ENCODE measurements around the gene HOXC11. TPM values are rescaled to one million over a fixed set of nuclear protein-coding genes. Genes with fewer than 3 reads are reported as not detected.

Gene HOXC11
- polyA plus RNA-seq, 5 donors, result 0.40 TPM; not detected in 4

DNA sequence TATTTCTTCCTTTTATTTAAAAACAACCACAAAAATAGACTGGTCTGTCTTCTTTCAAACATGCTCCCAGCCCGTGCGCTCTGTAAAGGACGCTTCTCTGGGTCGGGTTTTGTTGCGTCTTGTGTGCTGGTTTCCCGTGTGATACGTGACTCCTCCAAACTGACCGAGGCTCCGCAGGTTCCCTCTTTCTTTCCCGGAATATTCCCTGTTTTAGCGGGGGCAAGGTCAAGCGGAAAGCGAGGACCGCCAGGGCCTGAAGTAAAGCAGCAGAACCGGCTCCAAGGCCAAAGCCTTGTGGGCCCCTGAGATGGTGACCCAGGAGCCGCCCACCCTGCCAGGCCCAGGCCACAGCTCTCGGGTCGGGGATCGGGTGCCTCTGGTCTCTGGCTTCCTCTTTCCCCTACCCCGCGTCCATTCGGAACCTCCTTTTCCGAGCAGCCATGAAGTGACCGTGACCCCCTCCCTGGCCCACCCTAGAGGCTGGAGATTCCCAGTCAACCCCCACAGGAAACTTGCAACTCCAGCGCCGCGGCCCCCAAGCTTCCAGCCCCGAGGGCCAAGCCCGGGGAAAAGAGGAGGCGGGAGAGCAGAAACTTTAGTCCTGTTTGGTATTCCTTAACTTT, 11.1 kb downstream of the HOXC11 start:
- no peak for DNase-seq

DNA sequence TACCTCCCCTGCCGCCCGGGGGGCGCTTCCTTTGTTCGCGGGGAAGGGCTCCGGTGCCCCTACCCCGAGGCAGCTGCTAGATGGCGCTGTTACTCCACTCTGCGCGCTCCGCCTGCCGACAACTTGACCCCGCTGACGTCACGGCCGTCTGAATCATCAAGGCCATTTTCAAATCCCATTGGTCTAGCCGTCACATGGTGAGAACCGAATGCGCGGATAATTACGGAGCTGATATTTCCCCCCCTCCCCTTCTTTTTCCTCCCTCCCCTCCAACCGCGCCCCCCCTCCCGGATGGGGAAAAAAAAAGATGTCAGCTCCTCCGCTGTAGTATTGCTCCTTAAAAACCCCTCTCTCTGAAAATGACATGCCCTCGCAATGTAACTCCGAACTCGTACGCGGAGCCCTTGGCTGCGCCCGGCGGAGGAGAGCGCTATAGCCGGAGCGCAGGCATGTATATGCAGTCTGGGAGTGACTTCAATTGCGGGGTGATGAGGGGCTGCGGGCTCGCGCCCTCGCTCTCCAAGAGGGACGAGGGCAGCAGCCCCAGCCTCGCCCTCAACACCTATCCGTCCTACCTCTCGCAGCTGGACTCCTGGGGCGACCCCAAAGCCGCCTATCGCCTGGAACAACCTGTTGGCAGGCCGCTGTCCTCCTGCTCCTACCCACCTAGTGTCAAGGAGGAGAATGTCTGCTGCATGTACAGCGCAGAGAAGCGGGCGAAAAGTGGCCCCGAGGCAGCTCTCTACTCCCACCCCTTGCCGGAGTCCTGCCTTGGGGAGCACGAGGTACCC, 12.2 kb downstream of the HOXC11 start, which contains the start of gene HOXC10:
TSS of gene HOXC10 (plus strand) at position 246 of the 791 bp plus-strand sequence. CDS start at position 360, 114 bp downstream.
- peak; percentile 67 to 73 for DNase-seq

DNA sequence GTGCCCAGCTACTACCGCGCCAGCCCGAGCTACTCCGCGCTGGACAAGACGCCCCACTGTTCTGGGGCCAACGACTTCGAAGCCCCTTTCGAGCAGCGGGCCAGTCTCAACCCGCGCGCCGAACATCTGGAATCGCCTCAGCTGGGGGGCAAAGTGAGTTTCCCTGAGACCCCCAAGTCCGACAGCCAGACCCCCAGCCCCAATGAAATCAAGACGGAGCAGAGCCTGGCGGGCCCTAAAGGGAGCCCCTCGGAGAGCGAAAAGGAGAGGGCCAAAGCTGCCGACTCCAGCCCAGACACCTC, 12.7 kb downstream of the HOXC11 start:
- DNase-seq, result no peak

DNA sequence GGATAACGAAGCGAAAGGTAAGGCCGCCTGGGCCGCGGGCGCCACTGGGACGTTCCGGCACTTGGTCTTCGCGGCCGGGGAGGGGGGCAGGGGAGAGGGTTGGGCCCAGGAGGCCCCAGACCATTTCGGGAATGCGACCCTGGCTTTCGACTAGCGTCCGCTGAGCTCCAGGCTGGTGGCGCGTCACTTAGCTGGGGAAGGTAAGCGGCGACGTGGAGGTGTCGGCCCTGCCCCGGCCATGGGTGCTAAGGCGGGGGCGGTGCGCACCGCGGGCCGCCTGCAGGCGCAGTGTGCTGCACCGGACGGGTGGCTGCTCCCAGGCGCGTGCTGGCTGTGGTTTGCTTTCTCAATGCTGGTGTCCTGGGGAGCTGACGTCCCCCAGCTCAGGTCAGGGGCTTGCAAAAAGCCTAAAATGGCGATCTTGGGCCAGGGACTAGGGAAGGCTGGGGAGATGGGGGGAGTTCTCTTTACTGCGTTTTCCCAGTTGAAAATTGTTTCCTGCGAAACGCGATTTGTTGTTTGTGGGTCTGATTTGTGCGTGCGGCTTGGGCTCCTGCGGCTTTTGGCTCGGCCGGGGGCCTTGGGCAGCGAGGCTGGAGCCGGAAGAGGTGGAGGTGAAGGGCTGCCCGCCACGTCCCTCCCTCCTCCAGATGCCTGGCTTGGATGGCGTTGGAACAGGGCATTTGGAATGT, 13.2 kb downstream of the HOXC11 start:
- no peak for DNase-seq

DNA sequence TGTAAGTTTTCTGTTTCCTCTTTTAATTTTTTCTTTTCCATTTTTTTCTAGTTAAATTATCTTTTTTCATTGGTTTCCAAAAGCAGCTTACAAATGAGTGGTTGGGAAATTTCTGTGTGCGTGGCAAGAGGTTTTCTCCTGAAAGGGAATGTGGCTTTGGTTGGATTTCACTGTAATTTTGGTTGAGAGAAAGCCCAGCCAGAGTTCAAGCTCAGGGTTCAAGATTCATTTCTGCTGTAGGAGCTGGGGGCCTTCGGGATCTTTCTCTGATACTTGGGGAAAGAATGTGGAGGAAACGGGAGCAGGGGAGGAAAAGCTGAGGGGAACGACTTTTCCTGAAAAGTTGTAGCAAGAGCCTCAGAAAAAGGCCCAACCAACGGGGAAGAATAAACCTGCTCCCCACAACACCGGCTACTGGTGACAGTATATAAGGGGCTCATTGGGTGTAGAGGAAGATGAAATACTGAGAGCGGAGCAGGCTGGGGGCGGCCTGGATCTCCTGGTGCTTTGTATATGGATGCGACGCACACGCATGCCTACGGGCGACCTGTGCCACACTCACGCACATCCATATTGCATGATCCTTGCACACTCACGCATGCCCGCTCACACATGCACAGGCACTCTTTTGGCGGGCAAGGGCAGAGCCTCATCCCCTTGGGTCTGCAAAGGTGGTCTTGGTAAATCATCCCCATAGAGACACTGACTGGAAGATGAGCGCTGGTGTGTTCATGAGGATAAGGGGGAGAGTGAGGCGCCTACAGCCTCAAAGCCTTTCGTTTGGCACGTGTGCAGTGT, 14.0 kb downstream of the HOXC11 start:
- DNase-seq, result no peak

DNA sequence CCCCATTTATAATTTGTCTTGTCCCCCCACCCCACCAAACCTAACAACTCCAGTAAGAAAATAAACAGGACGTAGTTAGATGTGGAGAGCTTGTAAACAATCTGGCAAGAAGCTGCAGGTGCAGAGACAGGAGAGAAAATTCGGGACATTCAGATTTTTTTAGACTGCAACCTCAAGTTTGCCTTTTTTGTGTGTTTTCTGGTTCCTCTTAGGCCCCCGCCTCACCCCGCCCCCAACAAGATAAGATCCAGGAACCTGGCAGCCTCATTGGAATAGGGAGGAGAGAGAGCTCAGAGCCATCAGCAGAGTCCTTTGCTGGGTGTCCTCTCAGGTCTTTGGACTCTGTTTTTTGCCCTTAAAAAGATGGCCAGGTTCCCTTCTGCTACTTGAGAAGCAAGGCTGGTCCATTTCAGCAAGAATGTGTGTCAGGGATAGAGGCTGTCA, 14.9 kb downstream of the HOXC11 start:
- no peak for DNase-seq

DNA sequence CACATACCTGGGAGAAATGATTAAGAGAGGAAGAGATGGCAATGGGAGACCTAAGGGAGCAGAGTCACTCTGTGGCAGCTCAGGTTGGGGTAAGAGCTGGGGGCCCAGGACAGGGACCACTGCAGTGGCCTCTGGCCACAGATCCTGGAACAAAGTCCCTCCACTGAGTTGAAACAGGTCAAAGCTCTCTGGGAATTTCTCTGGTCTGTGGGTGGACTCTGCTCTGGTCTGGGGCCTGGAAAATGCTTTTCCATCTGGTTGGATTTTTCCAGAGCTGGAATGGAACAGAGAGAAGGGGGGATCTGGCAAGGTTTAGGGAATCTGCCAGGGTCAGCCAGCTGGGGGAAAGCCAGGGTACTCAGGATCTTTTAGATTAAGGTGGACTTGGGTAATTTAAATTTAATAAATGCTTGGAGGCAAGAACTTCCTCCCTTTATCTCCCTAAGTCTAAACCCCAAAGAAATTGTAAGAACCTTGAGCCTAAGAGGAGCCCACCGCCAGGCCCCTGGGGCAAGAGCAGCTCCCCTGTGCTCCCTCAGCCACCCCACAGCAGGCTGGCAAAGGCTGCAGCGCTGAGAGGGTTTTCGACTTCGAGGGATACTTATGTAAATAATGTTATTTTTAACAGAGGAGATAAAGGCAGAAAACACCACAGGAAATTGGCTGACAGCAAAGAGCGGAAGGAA, 15.8 kb downstream of the HOXC11 start:
- DNase-seq, result no peak

DNA sequence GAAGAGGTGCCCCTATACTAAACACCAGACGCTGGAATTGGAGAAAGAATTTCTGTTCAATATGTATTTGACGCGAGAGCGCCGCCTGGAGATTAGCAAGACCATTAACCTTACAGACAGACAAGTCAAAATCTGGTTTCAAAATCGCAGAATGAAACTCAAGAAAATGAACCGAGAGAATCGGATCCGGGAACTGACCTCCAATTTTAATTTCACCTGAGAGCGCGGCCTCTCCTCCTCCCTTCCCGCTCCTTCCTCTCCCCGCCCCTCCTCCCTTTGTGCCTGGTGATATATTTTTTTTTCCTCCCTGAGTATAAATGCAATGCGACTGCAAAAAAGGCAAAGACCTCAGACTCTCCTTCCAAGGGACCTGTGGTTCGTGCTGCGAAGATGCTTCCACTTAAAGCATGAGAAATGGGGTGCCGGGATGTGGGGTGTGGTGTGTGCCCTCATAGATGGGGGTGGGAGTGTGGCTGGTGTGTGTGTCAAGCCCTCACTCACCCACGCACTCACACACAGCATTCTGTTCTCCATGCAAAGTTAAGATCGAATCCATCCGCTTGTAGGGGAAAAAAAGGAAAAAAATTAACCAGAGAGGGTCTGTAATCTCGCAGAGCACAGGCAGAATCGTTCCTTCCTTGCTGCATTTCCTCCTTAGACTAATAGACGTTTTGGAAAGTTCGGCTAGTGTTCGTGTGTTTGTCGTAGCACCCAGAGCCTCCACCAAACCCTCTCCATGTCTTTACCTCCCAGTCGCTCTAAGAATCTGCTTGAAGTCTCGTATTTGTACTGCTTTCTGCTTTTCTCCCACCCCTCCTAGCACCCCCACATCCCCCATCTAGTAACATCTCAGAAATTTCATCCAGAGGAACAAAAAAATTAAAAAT, 16.5 kb downstream of the HOXC11 start:
- DNase-seq, result no peak

DNA sequence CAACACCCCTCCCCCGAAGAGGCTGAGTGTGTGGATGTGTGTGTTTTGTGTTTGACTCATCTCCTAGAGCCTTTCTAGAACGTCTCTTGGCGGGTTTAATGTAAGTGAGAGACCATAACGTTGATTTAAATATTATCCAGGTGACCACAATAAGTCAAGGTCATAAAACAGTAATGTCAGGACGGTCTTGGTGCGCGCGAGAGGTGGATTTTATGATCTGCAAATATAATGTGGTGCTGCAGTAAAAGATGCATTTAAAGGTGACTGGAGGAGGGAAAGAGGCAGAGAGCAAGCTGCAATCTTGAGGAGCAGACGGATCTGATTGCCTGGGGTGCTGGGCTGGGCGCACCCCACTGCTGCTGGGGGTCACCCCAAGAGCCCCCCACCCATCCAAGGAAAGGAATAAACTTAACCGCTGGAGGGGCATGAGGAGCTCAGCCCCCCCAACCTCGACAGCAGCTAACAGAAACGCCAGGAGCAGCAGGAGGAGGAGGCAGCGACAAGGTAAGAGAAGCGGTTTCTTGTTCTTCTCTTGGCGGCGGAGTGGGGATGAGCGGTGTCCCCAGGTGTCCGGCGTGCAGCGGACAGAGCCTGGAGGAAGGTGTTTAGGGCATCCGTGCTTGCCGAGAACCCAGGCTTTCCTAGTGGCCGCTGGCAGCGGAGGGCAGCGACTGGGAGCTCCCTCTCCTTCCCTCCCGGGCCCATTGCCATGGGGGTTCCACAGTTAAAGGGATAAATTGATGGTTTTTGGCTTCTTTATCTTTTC, 17.6 kb downstream of the HOXC11 start:
- no peak for DNase-seq

DNA sequence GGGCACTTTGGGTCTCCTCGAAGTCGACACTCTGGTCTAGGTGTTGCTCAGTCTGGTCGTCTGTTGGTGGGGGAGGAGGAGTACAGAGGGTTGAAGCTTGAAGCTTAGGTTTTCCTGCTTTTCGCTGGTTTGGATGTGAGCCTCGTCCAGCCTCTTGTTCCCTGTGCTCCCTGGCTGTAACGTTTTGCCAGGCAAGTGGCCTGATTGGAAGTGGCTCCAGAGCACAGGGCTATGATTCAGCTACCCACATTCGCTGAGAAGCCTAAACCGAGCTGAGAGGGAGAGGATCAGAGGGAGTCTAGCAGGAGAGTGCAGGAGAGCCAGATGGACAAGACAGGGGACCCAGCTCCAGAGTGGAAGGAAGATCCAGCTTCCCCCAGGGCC, 18.1 kb downstream of the HOXC11 start:
- no peak for DNase-seq

DNA sequence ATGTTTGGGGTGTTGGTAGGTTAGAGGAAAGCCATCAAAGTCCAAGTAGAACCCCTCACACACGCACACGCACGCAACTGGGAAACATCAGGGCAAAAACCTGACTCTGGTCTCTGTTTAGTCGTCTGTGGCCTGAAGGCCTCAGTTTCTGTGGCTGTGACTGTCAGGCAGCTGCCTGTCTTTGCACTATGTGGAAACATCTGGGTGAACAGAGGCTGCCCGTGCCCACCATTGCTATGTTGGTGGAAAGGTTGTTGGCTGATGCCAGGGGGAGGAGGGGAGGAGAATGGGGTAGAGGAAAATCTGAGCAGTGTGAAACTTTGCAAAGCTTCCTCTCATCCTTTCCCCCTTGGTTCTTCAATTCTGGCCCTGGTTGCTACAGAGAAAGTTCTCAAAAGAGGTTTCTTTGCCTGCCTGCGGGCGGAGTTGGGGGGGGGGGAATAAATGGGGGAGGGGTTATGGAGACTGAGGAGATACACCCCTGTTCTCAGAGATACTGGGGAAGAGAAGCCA, 19.5 kb downstream of the HOXC11 start:
- DNase-seq, result no peak

DNA sequence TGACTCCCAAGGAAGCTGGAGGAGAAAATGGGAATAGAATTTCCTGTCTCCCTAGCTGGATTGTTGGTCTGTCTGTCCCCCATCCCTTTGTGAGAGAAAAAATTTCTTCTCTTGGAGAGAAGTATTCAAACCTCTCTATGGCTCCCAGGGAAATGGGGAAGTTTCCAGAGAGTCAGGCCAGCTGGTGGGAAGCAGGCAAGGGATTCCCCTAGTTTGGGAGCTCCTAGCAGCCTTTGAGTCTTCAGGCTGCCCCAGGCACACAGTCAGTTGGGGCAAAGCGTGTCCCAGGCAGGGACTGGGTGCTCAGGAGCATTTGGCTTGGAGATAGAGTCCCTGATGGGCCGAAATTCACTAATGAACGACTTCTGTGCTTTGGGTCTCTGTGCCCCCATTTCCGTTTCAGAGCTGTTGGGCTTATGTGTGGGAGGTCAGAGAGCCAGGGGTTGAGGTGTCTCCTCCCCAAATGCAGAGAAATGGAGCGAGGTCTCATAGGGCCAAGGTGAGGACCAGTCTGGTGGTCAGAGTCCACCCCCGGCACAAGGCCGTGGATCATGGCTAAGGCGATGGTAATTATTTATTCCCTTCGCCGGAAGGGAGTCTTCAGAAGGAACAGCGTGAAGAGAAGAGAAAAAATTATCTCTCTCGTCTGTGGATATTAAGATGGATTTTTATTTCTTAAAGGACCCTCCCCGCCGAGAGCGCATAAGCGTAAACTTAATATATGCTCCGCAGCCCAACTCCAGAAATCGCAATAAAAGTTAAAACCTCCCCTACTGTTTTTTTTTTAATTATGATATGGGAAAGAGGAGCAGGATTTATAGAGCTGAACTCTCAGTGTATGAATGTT, 20.5 kb downstream of the HOXC11 start:
- no peak for DNase-seq

DNA sequence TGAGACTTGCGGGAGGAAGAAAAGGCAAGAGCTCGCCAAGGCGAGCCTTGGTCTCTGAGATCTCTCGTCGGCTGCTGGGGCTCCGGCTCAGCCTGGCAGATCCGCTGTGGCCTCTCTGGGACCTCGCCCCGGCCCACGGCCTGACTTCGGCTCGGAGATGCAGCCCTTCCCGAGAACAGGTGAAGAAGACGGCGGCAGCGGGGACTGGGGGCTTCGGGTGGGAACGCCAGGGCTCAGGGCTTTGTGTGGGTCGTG, 21.0 kb downstream of the HOXC11 start:
- no peak for DNase-seq

DNA sequence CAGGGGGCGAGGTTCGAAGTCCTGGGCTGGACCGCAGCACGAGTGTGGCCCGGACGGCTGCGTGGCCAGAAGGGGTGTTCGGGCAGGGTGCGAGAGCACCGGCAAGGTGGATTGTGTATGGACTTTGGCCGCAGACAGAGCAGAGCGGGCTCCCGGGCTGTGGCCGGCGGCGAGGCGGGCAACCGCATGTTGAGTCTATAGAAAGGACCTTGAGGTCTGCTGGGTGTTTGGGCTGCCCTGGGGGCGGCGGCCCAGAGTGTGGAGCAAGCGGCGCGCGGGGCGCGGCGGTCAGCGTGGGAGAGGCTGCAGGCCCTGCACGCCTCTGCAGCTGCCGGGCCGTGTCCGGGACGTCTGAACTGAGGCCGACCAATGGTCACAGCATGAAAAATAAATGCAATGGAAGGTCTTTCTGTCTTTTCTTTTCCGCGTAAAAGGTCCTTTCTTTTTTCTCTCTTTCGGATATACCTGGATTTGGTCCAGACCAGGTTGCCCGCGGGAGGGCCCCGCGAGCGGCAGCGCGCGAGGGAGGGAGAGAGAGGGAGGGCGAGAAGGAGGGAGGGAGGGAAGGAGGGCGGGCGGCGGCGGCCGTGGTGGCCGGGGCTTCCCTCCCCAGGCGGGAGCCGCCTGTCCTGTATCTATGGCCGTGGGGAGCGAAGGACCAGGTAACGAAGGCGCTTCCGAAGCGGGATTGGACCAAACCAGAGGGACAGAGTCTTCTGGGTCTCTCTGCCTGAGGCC, 21.5 kb downstream of the HOXC11 start:
- no peak for DNase-seq

DNA sequence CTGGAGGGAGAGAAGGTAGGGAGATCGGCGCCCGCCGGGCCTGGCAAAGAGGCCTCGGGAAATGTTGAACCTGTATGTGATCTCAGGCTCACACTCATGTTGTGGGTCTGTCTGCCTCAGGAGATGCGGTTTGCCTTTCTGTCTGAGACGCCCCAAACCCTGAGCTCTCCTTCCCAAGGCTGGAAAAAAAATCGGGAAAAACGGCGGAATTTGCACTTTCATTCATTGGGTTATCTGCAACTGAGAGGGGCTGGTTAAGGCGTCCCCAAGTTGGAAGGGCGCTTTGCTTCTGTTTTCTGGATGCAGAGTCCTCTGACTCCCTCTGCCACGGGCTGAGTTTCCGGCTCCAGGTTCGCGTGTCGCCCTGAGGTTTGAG, 22.1 kb downstream of the HOXC11 start:
- no peak for DNase-seq

DNA sequence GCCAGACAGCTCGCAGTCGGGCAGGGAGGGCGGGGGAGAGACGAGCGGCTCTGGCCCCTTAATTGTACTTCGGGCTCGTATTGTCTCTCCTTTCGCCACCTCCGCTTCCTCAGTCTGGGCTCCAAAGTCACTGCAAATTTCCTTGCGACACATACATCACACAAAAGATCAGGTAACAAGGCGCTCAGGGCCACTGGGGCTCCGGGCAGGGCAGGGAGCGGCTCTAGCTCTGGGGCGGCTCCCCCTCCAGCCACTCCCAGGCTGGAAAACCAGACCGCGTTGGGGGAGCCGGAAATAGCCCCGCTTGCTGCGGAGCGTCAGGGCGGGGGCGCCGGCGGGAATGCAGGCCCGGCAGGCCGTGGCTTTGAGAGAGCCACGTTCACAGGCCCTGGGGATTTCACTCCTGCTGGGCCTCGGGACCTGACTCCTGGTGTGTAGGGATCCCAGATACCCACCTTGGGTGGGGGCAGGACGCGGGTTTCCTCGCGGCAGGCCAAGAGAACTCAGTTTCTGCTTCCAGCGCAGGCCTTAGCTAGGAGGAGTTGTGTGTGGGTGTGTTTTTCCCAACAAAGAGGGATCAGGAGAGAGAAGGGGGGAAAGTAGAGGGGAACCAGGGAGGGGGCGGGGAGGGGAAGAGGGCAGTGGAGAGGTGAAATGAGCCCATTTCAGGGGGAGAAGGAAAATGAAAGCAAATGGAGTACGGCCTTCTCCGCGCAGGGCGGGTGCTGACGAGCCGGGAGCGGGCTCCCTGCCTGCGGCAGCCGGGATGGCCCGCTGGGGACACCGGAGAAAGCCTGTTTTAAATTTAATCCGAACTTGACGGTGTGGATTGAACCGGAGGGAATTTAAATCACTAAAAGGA, 22.7 kb downstream of the HOXC11 start:
- no peak for DNase-seq

Data from right lung (tissue), 5 donors.